Osteocyte (in vitro differentiated cells): ENCODE measurements around the gene NLGN1. TPM values are rescaled to one million over a fixed set of nuclear protein-coding genes. Genes with fewer than 3 reads are reported as not detected.

Source experiments
- DNase-seq: peaks from one replicate; pipeline ENCODE4 v3.0.0; 2021; ENCODE audit warnings: mixed read lengths; ENCODE audit not compliant: unreplicated experiment; ENCODE audit errors: extremely low spot score
- H3K27ac Mint-ChIP-seq: one replicate; pipeline ENCODE4 v1.8.0; 2021; ENCODE audit warnings: mild to moderate bottlenecking, mixed read lengths; ENCODE audit not compliant: unreplicated experiment
- H3K27me3 Mint-ChIP-seq: one replicate; pipeline ENCODE4 v1.8.0; 2021; ENCODE audit warnings: mixed read lengths; ENCODE audit not compliant: unreplicated experiment
- H3K36me3 Mint-ChIP-seq: one replicate; pipeline ENCODE4 v1.8.0; 2021; ENCODE audit warnings: mixed read lengths; ENCODE audit not compliant: unreplicated experiment
- H3K4me1 Mint-ChIP-seq: one replicate; pipeline ENCODE4 v1.8.0; 2021; ENCODE audit warnings: mixed read lengths; ENCODE audit not compliant: unreplicated experiment
- H3K4me3 Mint-ChIP-seq: one replicate; pipeline ENCODE4 v1.8.0; 2021; ENCODE audit warnings: mild to moderate bottlenecking, moderate library complexity, mixed read lengths; ENCODE audit not compliant: unreplicated experiment
- H3K9me3 Mint-ChIP-seq: one replicate; pipeline ENCODE4 v1.8.0; 2021; ENCODE audit warnings: mixed read lengths; ENCODE audit not compliant: unreplicated experiment
- total RNA-seq: library from RNA; stranded (reverse); gene quantifications from 2 replicates; pipeline ENCODE4 v1.2.1, GENCODE V29; 2021
- TF ChIP-seq, protein P1 (sequence below): fragments of 200-600 bp; sonication (generic); IDR thresholded peaks from 2 replicates; pipeline ENCODE4 v1.5.0; 2021; ENCODE audit warnings: antibody characterized with exemption, mild to moderate bottlenecking, moderate library complexity

NLGN1 gene
- total RNA-seq, 1 donor from 2014 or later: 3.9 TPM

DNA sequence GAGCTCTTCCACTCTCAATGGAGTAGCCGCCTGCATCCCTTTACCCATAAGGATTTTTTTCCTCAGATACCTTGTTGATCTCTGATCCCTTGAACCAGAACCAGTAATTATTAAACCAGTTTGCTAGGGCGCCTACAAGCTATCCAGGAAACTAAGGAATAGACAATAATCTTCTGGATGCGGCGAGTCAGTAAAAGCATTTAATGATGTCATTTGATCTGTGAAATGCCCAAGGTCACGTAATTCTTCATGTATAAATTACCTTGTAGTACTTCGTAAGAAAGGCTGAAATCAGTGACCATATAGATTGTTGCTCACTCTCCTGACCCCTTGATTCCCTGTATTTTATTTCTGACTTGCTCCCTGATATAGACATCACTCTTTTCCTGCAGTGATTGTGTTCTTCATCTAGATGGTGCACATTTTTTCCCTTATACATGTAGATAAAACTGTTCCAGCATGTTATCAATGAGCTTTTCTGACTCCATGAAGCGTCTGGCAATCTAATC, 913.0 kb downstream of the NLGN1 start:
- TF ChIP-seq, protein P1, sequence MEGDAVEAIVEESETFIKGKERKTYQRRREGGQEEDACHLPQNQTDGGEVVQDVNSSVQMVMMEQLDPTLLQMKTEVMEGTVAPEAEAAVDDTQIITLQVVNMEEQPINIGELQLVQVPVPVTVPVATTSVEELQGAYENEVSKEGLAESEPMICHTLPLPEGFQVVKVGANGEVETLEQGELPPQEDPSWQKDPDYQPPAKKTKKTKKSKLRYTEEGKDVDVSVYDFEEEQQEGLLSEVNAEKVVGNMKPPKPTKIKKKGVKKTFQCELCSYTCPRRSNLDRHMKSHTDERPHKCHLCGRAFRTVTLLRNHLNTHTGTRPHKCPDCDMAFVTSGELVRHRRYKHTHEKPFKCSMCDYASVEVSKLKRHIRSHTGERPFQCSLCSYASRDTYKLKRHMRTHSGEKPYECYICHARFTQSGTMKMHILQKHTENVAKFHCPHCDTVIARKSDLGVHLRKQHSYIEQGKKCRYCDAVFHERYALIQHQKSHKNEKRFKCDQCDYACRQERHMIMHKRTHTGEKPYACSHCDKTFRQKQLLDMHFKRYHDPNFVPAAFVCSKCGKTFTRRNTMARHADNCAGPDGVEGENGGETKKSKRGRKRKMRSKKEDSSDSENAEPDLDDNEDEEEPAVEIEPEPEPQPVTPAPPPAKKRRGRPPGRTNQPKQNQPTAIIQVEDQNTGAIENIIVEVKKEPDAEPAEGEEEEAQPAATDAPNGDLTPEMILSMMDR: no peak
- Mint-ChIP-seq H3K36me3 (no peaks in the 10 kb centered on the region), H3K4me3 (no peak overlapping the region), H3K4me1 (no peaks in the 10 kb centered on the region), H3K27ac (no peak overlapping the region), H3K27me3 (no peaks in the 10 kb centered on the region), H3K9me3 (no peaks in the 10 kb centered on the region)
- DNase-seq: no peak

- Mint-ChIP-seq H3K9me3 (peaks cover 12% of the 10 kb centered on the region), H3K36me3 (no peaks in the 10 kb centered on the region), H3K27me3 (no peaks in the 10 kb centered on the region), H3K4me1 (no peaks in the 10 kb centered on the region), H3K27ac (no peak overlapping the region), H3K4me3 (no peak overlapping the region)
- TF ChIP-seq, protein P1: no peak
- DNase-seq: no peak
These were observed 917.7 kb downstream of the NLGN1 start for GRCh38 chr3:174315225-174315624.

GRCh38 chr3:174317005-174317404, 919.5 kb downstream of the NLGN1 start:
- TF ChIP-seq, protein P1: no peak
- no peak overlapping the region for H3K27ac Mint-ChIP-seq
- no peak overlapping the region for H3K4me3 Mint-ChIP-seq
- no peaks in the 10 kb centered on the region for H3K4me1 Mint-ChIP-seq
- no peak for DNase-seq
- peaks cover 9% of the 10 kb centered on the region for H3K36me3 Mint-ChIP-seq
- H3K27me3 Mint-ChIP-seq: no peaks in the 10 kb centered on the region
- peaks cover 26% of the 10 kb centered on the region for H3K9me3 Mint-ChIP-seq

- H3K4me1 Mint-ChIP-seq: peaks cover 3% of the 10 kb centered on the region
- TF ChIP-seq, protein P1: no peak
- H3K36me3 Mint-ChIP-seq: peaks cover 9% of the 10 kb centered on the region
- no peaks in the 10 kb centered on the region for H3K27me3 Mint-ChIP-seq
- DNase-seq: no peak
- peaks cover 26% of the 10 kb centered on the region for H3K9me3 Mint-ChIP-seq
- H3K27ac Mint-ChIP-seq: no peak overlapping the region
- H3K4me3 Mint-ChIP-seq: no peak overlapping the region
These were observed 920.6 kb downstream of the NLGN1 start for GRCh38 chr3:174318181-174318580.

DNA sequence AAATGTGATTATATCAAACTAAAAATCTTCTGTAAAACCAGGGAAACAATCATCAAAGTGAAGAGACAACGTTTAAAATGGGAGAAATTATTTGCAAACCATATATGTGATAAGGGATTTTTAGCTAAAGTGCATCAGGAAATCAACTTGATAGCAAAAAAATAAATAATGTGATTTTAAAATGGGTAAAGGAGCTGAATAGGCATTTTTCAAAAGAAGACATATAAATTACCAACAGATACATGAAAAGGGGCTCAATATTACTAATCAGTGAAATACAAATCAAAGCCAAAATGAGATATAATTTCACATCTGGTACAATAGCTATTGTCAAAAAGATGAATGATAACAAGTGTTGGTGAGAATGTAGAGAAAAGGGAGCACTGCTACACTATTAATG, 924.0 kb downstream of the NLGN1 start:
- TF ChIP-seq, protein P1: no peak
- Mint-ChIP-seq H3K4me1 (peaks cover 20% of the 10 kb centered on the region), H3K4me3 (no peak overlapping the region), H3K27me3 (no peaks in the 10 kb centered on the region), H3K36me3 (peaks cover 9% of the 10 kb centered on the region), H3K27ac (no peak overlapping the region), H3K9me3 (peaks cover 26% of the 10 kb centered on the region)
- no peak for DNase-seq
